Colonic mucosa (tissue), 4 donors: ENCODE measurements around the gene SPATA17. TPM values are rescaled to one million over a fixed set of nuclear protein-coding genes. Genes with fewer than 3 reads are reported as not detected.
A peak's percentile ranks its signal among the peaks of the same experiment; 100 is the strongest.

ENCODE experiments used
- DNase-seq: peaks from one replicate; pipeline ENCODE4 v3.0.0-alpha.2; 2020
- H3K27ac ChIP-seq: fragments of 200-600 bp; one replicate; pipeline ENCODE4 v1.8.0; 2021
- H3K27me3 ChIP-seq: fragments of 200-600 bp; one replicate; pipeline ENCODE4 v1.8.0; 2021
- H3K36me3 ChIP-seq: fragments of 200-600 bp; one replicate; pipeline ENCODE4 v1.8.0; 2021
- H3K4me1 ChIP-seq: fragments of 200-600 bp; one replicate; pipeline ENCODE4 v1.8.0; 2021; ENCODE audit warnings: mild to moderate bottlenecking
- H3K4me3 ChIP-seq: fragments of 200-600 bp; one replicate; pipeline ENCODE4 v1.8.0; 2021
- H3K9ac ChIP-seq, 2 donors: one replicate each; pipeline ENCODE4 v1.7.0; 2013; ENCODE audit warnings: control low read depth in 2 of 2, low read depth in 2 of 2, low read length in 2 of 2
- H3K9me3 ChIP-seq: fragments of 200-600 bp; one replicate; pipeline ENCODE4 v1.8.0; 2021
- intact Hi-C: fragments of 100-400 bp; cut with DNase I; formaldehyde crosslinking; loops from one replicate; pipeline ENCODE4 v1.14.1; 2022
- total RNA-seq, 2 donors: library from RNA; stranded (reverse); fragmentation: NEBNext Ultra II Directional in 1 of 2; extraction: Animal tissue kit (Norgen Biotek cat#: 25700) in 1 of 2; gene quantifications; one replicate each; pipeline ENCODE4 v1.2.1, GENCODE V29; 2021
- TF ChIP-seq, protein P1 (sequence below): fragments of 200-600 bp; IDR thresholded peaks from one replicate; pipeline ENCODE4 v1.8.0; 2022; ENCODE audit warnings: antibody characterized with exemption, mild to moderate bottlenecking
- donor health status: healthy.
- donor health status: DM: no; HTN: no; CAD: no.
- donor health status: DM: no; HTN: no; CAD: no.

SPATA17 gene
- total RNA-seq, 2 donors from 2014 or later = 0.45 to 1.1 TPM

DNA sequence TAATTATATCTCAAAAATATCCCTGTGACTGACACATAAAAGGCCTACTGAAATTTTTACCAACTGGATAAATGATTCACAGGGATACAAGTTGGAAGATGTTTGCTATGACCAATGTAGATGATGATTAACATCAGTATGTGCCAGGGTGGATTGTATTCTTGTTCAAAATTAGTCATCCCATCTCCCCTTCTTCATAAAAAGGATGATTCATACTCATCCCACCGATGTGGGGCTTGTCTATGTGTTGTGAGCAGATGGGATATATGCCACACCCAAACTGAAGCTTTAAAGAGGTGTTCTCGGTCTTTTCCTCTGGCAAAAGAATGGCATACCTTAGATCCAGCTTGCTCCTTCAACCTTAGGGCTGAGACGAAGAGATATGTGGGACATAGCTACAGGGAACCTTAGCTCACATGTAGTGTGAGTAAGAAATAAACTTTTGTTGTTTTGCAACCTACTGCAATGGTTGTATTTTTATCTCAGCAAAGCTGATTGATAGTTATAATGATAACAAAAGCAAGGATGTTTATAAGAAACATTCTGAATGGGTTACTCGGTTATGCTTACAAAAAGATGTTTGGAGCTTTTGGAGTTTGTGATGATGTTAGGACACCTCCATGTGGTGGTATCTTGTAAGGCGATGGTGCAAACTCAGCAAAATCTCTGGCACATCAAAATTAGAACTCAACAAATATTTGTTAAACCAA, 29.4 kb downstream of the SPATA17 start:
- H3K9ac ChIP-seq = no peak overlapping the region
- no peak for DNase-seq
- TF ChIP-seq, protein P1, sequence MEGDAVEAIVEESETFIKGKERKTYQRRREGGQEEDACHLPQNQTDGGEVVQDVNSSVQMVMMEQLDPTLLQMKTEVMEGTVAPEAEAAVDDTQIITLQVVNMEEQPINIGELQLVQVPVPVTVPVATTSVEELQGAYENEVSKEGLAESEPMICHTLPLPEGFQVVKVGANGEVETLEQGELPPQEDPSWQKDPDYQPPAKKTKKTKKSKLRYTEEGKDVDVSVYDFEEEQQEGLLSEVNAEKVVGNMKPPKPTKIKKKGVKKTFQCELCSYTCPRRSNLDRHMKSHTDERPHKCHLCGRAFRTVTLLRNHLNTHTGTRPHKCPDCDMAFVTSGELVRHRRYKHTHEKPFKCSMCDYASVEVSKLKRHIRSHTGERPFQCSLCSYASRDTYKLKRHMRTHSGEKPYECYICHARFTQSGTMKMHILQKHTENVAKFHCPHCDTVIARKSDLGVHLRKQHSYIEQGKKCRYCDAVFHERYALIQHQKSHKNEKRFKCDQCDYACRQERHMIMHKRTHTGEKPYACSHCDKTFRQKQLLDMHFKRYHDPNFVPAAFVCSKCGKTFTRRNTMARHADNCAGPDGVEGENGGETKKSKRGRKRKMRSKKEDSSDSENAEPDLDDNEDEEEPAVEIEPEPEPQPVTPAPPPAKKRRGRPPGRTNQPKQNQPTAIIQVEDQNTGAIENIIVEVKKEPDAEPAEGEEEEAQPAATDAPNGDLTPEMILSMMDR = peak; percentile 32

DNA sequence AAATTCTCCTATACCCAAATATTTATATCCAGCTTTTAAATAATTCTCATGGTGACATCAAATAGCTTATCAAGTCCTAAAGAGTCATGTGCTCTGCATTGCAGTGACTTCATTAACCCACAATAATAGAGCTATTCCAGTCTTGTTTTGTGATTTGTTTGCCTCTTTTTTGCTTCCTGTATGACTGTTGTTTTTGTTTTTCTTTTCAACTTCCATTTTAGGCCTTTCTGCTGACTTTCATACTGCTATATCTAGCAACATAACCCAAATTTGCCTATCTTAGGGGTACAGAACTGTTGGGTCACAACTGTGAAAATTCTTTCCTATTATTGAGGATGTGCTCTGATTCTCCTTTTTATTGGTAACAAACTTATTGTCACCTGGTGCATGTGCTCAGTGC, 30.3 kb downstream of the SPATA17 start:
- no peak for DNase-seq
- H3K9me3 ChIP-seq = no peaks in the 10 kb centered on the region
- H3K36me3 ChIP-seq = no peaks in the 10 kb centered on the region
- no peaks in the 10 kb centered on the region for H3K27me3 ChIP-seq
- TF ChIP-seq, protein P1 = no peak
- H3K4me3 ChIP-seq = no peak overlapping the region
- intact Hi-C loops = no loop called here
- H3K9ac ChIP-seq = no peak overlapping the region
- H3K27ac ChIP-seq = no peak overlapping the region
- no peaks in the 10 kb centered on the region for H3K4me1 ChIP-seq

More for the DNA sequence above, 29.4 kb downstream of the SPATA17 start:
- H3K4me3 ChIP-seq = no peak overlapping the region
- no peaks in the 10 kb centered on the region for H3K36me3 ChIP-seq
- intact Hi-C loops = no loop called here
- H3K27me3 ChIP-seq = no peaks in the 10 kb centered on the region
- no peaks in the 10 kb centered on the region for H3K4me1 ChIP-seq
- H3K27ac ChIP-seq = no peak overlapping the region
- no peaks in the 10 kb centered on the region for H3K9me3 ChIP-seq

- Histone ChIP-seq H3K4me1 (no peaks in the 10 kb centered on the region), H3K27ac (no peak overlapping the region), H3K9ac (no peak overlapping the region), H3K36me3 (no peaks in the 10 kb centered on the region), H3K9me3 (no peaks in the 10 kb centered on the region), H3K27me3 (no peaks in the 10 kb centered on the region), H3K4me3 (no peak overlapping the region)
- intact Hi-C loops = no loop called here
- TF ChIP-seq, protein P1 = no peak
- no peak for DNase-seq
Observed at GRCh38 chr1:217668351-217668940, 37.3 kb downstream of the SPATA17 start.

GRCh38 chr1:217673387-217673786, 42.2 kb downstream of the SPATA17 start:
- no peak overlapping the region for H3K9ac ChIP-seq
- H3K9me3 ChIP-seq = no peaks in the 10 kb centered on the region
- TF ChIP-seq, protein P1 = no peak
- H3K27ac ChIP-seq = no peak overlapping the region
- intact Hi-C loops = no loop called here
- no peaks in the 10 kb centered on the region for H3K27me3 ChIP-seq
- no peaks in the 10 kb centered on the region for H3K36me3 ChIP-seq
- H3K4me1 ChIP-seq = no peaks in the 10 kb centered on the region
- DNase-seq = no peak
- H3K4me3 ChIP-seq = no peak overlapping the region

DNA sequence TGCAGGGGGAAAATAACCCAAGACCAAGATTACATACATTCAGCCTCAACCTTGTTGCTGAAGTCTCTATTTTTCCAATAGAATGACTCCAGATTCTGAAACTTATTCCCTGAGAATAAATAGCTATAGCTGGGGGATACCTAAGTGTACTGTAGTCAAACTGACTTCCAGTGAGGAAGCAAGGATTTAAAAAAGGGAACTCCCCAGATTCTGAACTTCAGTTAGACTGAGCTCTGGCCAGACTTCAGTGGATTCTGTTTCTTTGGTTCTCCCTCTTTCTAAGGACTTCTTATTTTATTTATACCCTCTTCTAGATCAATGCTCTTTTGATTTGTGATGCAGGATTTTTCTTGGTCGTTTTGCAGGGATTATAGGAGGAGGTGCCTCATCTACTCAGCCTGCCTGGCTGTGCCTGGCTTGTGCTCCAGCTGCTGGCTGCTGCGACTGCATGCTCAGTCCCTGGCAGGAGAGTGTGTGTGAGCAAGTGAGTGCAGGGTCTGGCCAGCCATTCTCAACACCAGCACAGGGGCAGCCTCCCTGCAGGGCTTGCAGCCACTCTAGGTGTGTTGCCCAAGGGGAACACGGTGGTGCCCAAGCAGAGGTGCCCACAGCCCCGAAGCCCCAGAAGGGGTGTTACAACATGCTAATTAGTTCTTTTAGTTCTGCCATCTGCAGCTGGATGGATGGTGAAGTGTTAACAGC, 43.0 kb downstream of the SPATA17 start:
- no peak for DNase-seq
- no peak overlapping the region for H3K27ac ChIP-seq
- no peaks in the 10 kb centered on the region for H3K27me3 ChIP-seq
- TF ChIP-seq, protein P1 = no peak
- no peaks in the 10 kb centered on the region for H3K36me3 ChIP-seq
- intact Hi-C loops = no loop called here
- no peaks in the 10 kb centered on the region for H3K9me3 ChIP-seq
- no peaks in the 10 kb centered on the region for H3K4me1 ChIP-seq
- H3K4me3 ChIP-seq = no peak overlapping the region
- no peak overlapping the region for H3K9ac ChIP-seq
